ENCODE data around the gene GGT1.
"Not testable (repeated sequence)": the region's sequence is repeated elsewhere in the genome, so short reads cannot be mapped to it uniquely, and the experiment has no call there.

Gene GGT1

GRCh38 chr22:24592851-24593558, 10.0 kb upstream of the GGT1 start, which contains the start of gene LRRC75B:
TSS of gene LRRC75B (minus strand) at chr22:24593073. CDS start at chr22:24593039, 34 bp downstream.
- no peak for TF ChIP-seq CTCF (IDR thresholded peaks at IDR 0.05; ENCODE audit: low read depth, low read length)
- peak within 1 kb of the TSS; percentile 52 for H3K4me3 ChIP-seq (ENCODE audit: low read depth, low read length)
- peak; percentile 85 for DNase-seq (ENCODE audit: low read depth, low spot score)
- in situ Hi-C loops (cut with HindIII; ENCODE audit: low sequenced_read_pairs), result no loop called here

GRCh38 chr22:24593559-24593835, 9.5 kb upstream of the GGT1 start:
- DNase-seq (ENCODE audit: low read depth, low spot score); in situ Hi-C loops (cut with HindIII; ENCODE audit: low sequenced_read_pairs): not testable (repeated sequence)
- peak overlapping the region; percentile 47 for H3K4me3 ChIP-seq (ENCODE audit: low read depth, low read length)

GRCh38 chr22:24593836-24594568, 9.0 kb upstream of the GGT1 start:
- TF ChIP-seq CTCF (IDR thresholded peaks at IDR 0.05; ENCODE audit: low read depth, low read length), result no peak
- H3K4me3 ChIP-seq (ENCODE audit: low read depth, low read length), result no peak overlapping the region
- in situ Hi-C loops (cut with HindIII; ENCODE audit: low sequenced_read_pairs), result no loop called here
- DNase-seq (ENCODE audit: low read depth, low spot score), result no peak

GRCh38 chr22:24594569-24595120, 8.3 kb upstream of the GGT1 start:
- H3K4me3 ChIP-seq (ENCODE audit: low read depth, low read length), result no peak overlapping the region
- no peak for DNase-seq (ENCODE audit: low read depth, low spot score)
- no peak for TF ChIP-seq CTCF (IDR thresholded peaks at IDR 0.05; ENCODE audit: low read depth, low read length)
- in situ Hi-C loops (cut with HindIII; ENCODE audit: low sequenced_read_pairs), result no loop called here

GRCh38 chr22:24595228-24595627, 7.8 kb upstream of the GGT1 start:
- no peak for DNase-seq (ENCODE audit: low read depth, low spot score)
- TF ChIP-seq CTCF (IDR thresholded peaks at IDR 0.05; ENCODE audit: low read depth, low read length), result no peak
- H3K4me3 ChIP-seq (ENCODE audit: low read depth, low read length), result no peak overlapping the region
- in situ Hi-C loops (cut with HindIII; ENCODE audit: low sequenced_read_pairs), result no loop called here

GRCh38 chr22:24595863-24596262, 7.1 kb upstream of the GGT1 start:
- in situ Hi-C loops (cut with HindIII; ENCODE audit: low sequenced_read_pairs), result no loop called here
- H3K4me3 ChIP-seq (ENCODE audit: low read depth, low read length), result no peak overlapping the region
- TF ChIP-seq CTCF (IDR thresholded peaks at IDR 0.05; ENCODE audit: low read depth, low read length), result no peak
- no peak for DNase-seq (ENCODE audit: low read depth, low spot score)

GRCh38 chr22:24597076-24597475, 5.9 kb upstream of the GGT1 start:
- in situ Hi-C loops (cut with HindIII; ENCODE audit: low sequenced_read_pairs); DNase-seq (ENCODE audit: low read depth, low spot score); H3K4me3 ChIP-seq (ENCODE audit: low read depth, low read length): not testable (repeated sequence)

Data from astrocyte of the spinal cord (primary cell).